Smooth muscle cell (in vitro differentiated cells): ENCODE results near the gene DCLK1. TPM values are rescaled to one million over a fixed set of nuclear protein-coding genes. Genes with fewer than 3 reads are reported as not detected.

ENCODE experiments used
- DNase-seq: peaks from one replicate; lab custom pipeline; 2025; ENCODE audit not compliant: unreplicated experiment; lab: John Stamatoyannopoulos, UW
- H2AFZ ChIP-seq: fragments of 200-600 bp; sonication (generic); 2 replicates; pipeline ENCODE4 v1.6.0; 2016; ENCODE audit warnings: antibody characterized with exemption, low read depth, mild to moderate bottlenecking
- H3F3A ChIP-seq: fragments of 200-600 bp; sonication (generic); 2 replicates; pipeline ENCODE4 v1.6.0; 2017; ENCODE audit warnings: antibody characterized with exemption, low read depth
- H3K27ac ChIP-seq: fragments of 200-600 bp; sonication (generic); 2 replicates; pipeline ENCODE4 v1.5.1; 2016; ENCODE audit warnings: low read depth, mild to moderate bottlenecking
- H3K27me3 ChIP-seq: fragments of 200-600 bp; sonication (generic); 2 replicates; pipeline ENCODE4 v1.6.1; 2016; ENCODE audit warnings: low read depth, mild to moderate bottlenecking
- H3K36me3 ChIP-seq: fragments of 200-600 bp; sonication (generic); 2 replicates; pipeline ENCODE4 v1.5.1; 2016; ENCODE audit warnings: low read depth
- H3K4me1 ChIP-seq: fragments of 200-600 bp; sonication (generic); 2 replicates; pipeline ENCODE4 v1.5.1; 2016; ENCODE audit warnings: low read depth
- H3K4me2 ChIP-seq: fragments of 200-600 bp; sonication (generic); 2 replicates; pipeline ENCODE4 v1.6.0; 2016; ENCODE audit warnings: mild to moderate bottlenecking
- H3K4me3 ChIP-seq: fragments of 200-600 bp; sonication (generic); 2 replicates; pipeline ENCODE4 v1.5.1; 2016; ENCODE audit warnings: mild to moderate bottlenecking
- H3K79me2 ChIP-seq: fragments of 200-600 bp; sonication (generic); 2 replicates; pipeline ENCODE4 v1.6.0; 2016; ENCODE audit warnings: low read depth, mild to moderate bottlenecking
- H3K9ac ChIP-seq: fragments of 200-600 bp; sonication (generic); 2 replicates; pipeline ENCODE4 v1.6.0; 2016; ENCODE audit warnings: low read depth
- H3K9me3 ChIP-seq: fragments of 200-600 bp; sonication (generic); replicated peaks from 2 replicates; pipeline ENCODE4 v1.5.1; 2016; ENCODE audit warnings: low read depth
- H4K20me1 ChIP-seq: fragments of 200-600 bp; sonication (generic); 2 replicates; pipeline ENCODE4 v1.6.0; 2016; ENCODE audit warnings: low read depth
- WGBS: methylation state at CpG from one replicate; pipeline ENCODE4 v1.1.7; 2016; ENCODE audit warnings: low lambda C conversion rate; 5-methylcytosine and 5-hydroxymethylcytosine counted together
- polyA plus RNA-seq: library from polyadenylated mRNA; unstranded; fragments of >200 nt; fragmentation: Nextera tagmentation; extraction: Ambion mirVana; gene quantifications from 2 replicates; pipeline ENCODE4 v1.2.1, GENCODE V29; 2016
- total RNA-seq: library from RNA; depleted of rRNA; stranded (reverse); fragments of >200 nt; gene quantifications from 2 replicates; pipeline ENCODE4 v1.2.3, GENCODE V29; 2014
- TF ChIP-seq, protein P1 (sequence below): fragments of 200-600 bp; sonication (generic); IDR thresholded peaks from 2 replicates; pipeline ENCODE4 v1.5.1; 2017; ENCODE audit warnings: borderline replicate concordance, mild to moderate bottlenecking, antibody characterized with exemption; ENCODE audit not compliant: insufficient read depth, poor library complexity, severe bottlenecking

Gene DCLK1
- total and polyA plus RNA-seq, 2 experiments from 2014 or later, result 0.72 TPM; not detected in 1

DNA sequence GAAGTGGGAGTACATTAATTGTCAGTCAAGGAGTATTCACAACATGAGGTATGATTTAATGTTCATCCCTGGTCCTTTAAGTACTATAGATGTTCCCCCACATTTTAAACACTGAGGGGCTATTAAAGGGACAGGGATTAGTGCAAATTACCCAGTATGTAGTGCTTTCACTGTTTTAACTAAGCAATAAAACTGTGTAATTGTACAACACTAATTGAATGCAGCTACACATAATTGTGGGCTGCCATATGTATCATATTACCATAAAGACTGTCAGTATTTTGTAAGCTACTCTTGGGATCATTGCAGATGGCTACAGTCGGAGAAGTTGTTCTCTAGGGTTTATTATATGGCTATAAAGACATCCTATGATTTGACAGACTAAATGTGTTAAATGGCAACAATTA is 316.6 kb downstream of the DCLK1 start:
- no peak overlapping the region for H3K4me3 ChIP-seq
- peaks cover 3% of the 10 kb centered on the region for H3K4me1 ChIP-seq
- H4K20me1 ChIP-seq, result no peaks in the 10 kb centered on the region
- no peaks in the 10 kb centered on the region for H3K27me3 ChIP-seq
- TF ChIP-seq, protein P1, sequence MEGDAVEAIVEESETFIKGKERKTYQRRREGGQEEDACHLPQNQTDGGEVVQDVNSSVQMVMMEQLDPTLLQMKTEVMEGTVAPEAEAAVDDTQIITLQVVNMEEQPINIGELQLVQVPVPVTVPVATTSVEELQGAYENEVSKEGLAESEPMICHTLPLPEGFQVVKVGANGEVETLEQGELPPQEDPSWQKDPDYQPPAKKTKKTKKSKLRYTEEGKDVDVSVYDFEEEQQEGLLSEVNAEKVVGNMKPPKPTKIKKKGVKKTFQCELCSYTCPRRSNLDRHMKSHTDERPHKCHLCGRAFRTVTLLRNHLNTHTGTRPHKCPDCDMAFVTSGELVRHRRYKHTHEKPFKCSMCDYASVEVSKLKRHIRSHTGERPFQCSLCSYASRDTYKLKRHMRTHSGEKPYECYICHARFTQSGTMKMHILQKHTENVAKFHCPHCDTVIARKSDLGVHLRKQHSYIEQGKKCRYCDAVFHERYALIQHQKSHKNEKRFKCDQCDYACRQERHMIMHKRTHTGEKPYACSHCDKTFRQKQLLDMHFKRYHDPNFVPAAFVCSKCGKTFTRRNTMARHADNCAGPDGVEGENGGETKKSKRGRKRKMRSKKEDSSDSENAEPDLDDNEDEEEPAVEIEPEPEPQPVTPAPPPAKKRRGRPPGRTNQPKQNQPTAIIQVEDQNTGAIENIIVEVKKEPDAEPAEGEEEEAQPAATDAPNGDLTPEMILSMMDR, result no peak
- no peak overlapping the region for H2AFZ ChIP-seq
- no peak for DNase-seq
- H3F3A ChIP-seq, result no peaks in the 10 kb centered on the region
- H3K79me2 ChIP-seq, result no peaks in the 10 kb centered on the region
- H3K9ac ChIP-seq, result no peak overlapping the region
- H3K9me3 ChIP-seq, result no peaks in the 10 kb centered on the region
- no peak overlapping the region for H3K4me2 ChIP-seq
- whole genome bisulfite sequencing, result 47% methylated on average over 1 of the region's 1 CpG
- no peak overlapping the region for H3K27ac ChIP-seq
- H3K36me3 ChIP-seq, result no peaks in the 10 kb centered on the region

DNA sequence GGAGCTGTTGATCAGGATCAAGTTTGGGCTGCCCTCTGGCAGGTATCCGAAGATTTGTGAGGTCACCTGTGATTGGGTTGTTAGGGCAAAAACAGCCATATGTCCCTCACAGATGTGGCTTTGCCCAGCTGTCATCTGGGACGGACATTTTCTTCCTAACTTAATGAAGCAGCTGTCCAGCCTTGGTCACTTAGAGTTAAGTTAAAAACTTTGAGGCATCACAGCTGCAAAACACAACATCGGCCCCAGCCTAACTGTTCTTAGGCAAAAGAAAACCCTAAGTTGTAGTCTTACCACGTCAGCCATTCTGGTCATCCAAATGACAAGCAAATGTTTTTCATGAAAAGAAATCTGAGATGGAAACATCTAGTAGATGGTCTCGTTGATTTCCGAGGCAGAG is 318.4 kb downstream of the DCLK1 start:
- WGBS, result 85% methylated on average over 6 of the region's 6 CpGs
- Histone ChIP-seq H3K27me3 (no peaks in the 10 kb centered on the region), H3K9ac (no peak overlapping the region), H3K4me3 (no peak overlapping the region), H2AFZ (no peak overlapping the region), H3K79me2 (no peaks in the 10 kb centered on the region), H3K27ac (no peak overlapping the region), H3F3A (no peaks in the 10 kb centered on the region), H3K9me3 (no peaks in the 10 kb centered on the region), H3K4me2 (no peak overlapping the region), H3K36me3 (no peaks in the 10 kb centered on the region), H3K4me1 (peaks cover 3% of the 10 kb centered on the region), H4K20me1 (no peaks in the 10 kb centered on the region)
- DNase-seq, result no peak
- TF ChIP-seq, protein P1, result no peak

DNA sequence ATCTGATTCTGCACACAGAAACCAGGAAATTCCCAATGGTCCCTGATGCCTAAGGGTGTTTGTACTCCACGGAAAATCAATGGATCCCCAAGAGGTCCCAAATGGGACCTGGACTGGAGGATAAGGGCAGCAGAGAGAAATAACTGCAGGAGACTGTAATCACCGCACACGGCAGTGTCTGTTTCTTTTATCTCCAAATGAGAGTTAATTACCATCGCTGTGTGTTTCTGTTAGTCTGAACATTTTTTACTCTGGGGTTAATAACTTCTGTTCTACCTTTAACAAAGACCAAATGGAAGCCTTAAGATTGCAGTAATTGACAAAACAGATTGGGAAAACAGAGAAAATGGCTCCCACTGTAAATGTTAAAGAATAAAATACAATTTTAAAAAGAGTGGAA is 320.9 kb downstream of the DCLK1 start:
- TF ChIP-seq, protein P1, result no peak
- Histone ChIP-seq H4K20me1 (no peaks in the 10 kb centered on the region), H3K27ac (no peak overlapping the region), H3K27me3 (no peaks in the 10 kb centered on the region), H3K4me3 (no peak overlapping the region), H3K79me2 (no peaks in the 10 kb centered on the region), H3K36me3 (no peaks in the 10 kb centered on the region), H3F3A (no peaks in the 10 kb centered on the region), H2AFZ (no peak overlapping the region), H3K4me2 (no peak overlapping the region), H3K9ac (no peak overlapping the region), H3K4me1 (peaks cover 3% of the 10 kb centered on the region), H3K9me3 (no peaks in the 10 kb centered on the region)
- no peak for DNase-seq
- 59% methylated on average over 4 of the region's 4 CpGs for WGBS

DNA sequence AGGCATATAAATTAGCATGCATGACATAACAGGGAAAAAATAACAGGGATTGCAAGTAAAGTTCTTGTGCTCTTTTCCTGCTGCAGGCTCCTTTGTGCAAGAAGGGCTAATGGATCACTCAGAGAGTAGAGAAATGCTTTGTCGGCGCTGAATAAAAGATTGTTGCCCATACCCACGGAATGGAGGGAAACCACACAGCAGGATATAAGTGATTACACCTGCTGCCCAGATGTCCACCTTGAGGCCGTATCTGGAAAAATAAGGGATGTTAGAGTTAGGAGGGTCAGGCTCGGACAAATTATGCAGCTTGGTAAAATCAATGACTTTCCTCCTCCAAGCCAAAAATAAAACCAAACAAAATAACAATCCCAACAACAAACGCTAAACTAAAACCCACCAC is 322.3 kb downstream of the DCLK1 start:
- H3K4me1 ChIP-seq, result peaks cover 3% of the 10 kb centered on the region
- H3K4me2 ChIP-seq, result no peak overlapping the region
- TF ChIP-seq, protein P1, result no peak
- no peak overlapping the region for H2AFZ ChIP-seq
- 91% methylated on average over 6 of the region's 6 CpGs for WGBS
- no peaks in the 10 kb centered on the region for H3K27me3 ChIP-seq
- H3K4me3 ChIP-seq, result no peak overlapping the region
- no peak overlapping the region for H3K27ac ChIP-seq
- H3K9ac ChIP-seq, result no peak overlapping the region
- no peak for DNase-seq
- H4K20me1 ChIP-seq, result no peaks in the 10 kb centered on the region
- no peaks in the 10 kb centered on the region for H3F3A ChIP-seq
- H3K9me3 ChIP-seq, result no peaks in the 10 kb centered on the region
- no peaks in the 10 kb centered on the region for H3K79me2 ChIP-seq
- H3K36me3 ChIP-seq, result no peaks in the 10 kb centered on the region
